B cell (primary cell): ENCODE measurements around the gene HDAC1. TPM values are rescaled to one million over a fixed set of nuclear protein-coding genes. Genes with fewer than 3 reads are reported as not detected.

Experiments used
- ATAC-seq: fragments of 200-7000 bp; cut with Tn5 transposase; one replicate; pipeline ENCODE4 v1.10.0; 2021; ENCODE audit warnings: low read depth, mild to moderate bottlenecking, moderate number of reproducible peaks, moderate library complexity
- CTCF ChIA-PET: fragments of 350-600 bp; sonication (Branson Sonifier 250); formaldehyde crosslinking; loops from one replicate; lab custom pipeline; 2021; ENCODE audit warnings: antibody characterized with exemption, inconsistent platforms; lab: Charles Lee
- POLR2A ChIA-PET: fragments of 350-600 bp; sonication (Branson Sonifier 250); formaldehyde crosslinking; loops from one replicate; lab custom pipeline; 2021; ENCODE audit warnings: antibody characterized with exemption; lab: Charles Lee
- DNase-seq: peaks from one replicate; pipeline ENCODE4 v3.0.0; 2013
- H2AFZ ChIP-seq: 2 replicates; pipeline ENCODE4 v1.6.1; 2012; ENCODE audit warnings: mild to moderate bottlenecking, low read depth, low read length; ENCODE audit not compliant: insufficient read depth, poor library complexity, severe bottlenecking
- H3K27ac ChIP-seq, 2 donors: 1 replicate in 1 of 2; 2 replicates in 1 of 2; pipeline ENCODE4 v1.5.1; 2012 to 2013; ENCODE audit warnings: low read length in 2 of 2, mild to moderate bottlenecking in 2 of 2, moderate library complexity in 1 of 2
- H3K27me3 ChIP-seq, 4 experiments: fragments of 200-600 bp in 1 of 4; sonication (generic) in 1 of 4; replicated peaks in 1 of 4; 1 replicate in 2 of 4; 2 replicates in 2 of 4; pipeline versions ENCODE4 v1.6.1 to v1.7.0; 2013 to 2016; ENCODE audit warnings: low read length in 3 of 4, mild to moderate bottlenecking in 2 of 4, mixed read lengths in 1 of 4, moderate library complexity in 1 of 4; ENCODE audit not compliant: insufficient read depth in 4 of 4, control insufficient read depth in 3 of 4; ENCODE audit errors: control extremely low read depth in 1 of 4
- H3K36me3 ChIP-seq, 2 experiments: replicated peaks in 1 of 2; 1 replicate in 1 of 2; 2 replicates in 1 of 2; pipeline versions ENCODE4 v1.6.1 to v1.7.1; 2013; ENCODE audit warnings: low read length in 1 of 2; ENCODE audit not compliant: insufficient read depth in 2 of 2, control insufficient read depth in 1 of 2; ENCODE audit errors: control extremely low read depth in 1 of 2, extremely low read depth in 1 of 2
- H3K4me1 ChIP-seq, 2 donors: fragments of 200-600 bp in 1 of 2; sonication (generic) in 1 of 2; 1 replicate in 1 of 2; 2 replicates in 1 of 2; pipeline versions ENCODE4 v1.5.1 to v1.6.1; 2013 to 2017; ENCODE audit warnings: low read length in 2 of 2; ENCODE audit not compliant: control insufficient read depth in 2 of 2, insufficient read depth in 2 of 2
- H3K4me2 ChIP-seq: replicated peaks from 2 replicates; pipeline ENCODE3; 2012; ENCODE audit warnings: mild to moderate bottlenecking, low read depth, low read length; ENCODE audit not compliant: poor library complexity, severe bottlenecking
- H3K4me3 ChIP-seq, 5 experiments: fragments of 200-600 bp in 1 of 5; sonication (generic) in 1 of 5; 1 replicate in 3 of 5; 2 replicates in 2 of 5; pipeline versions ENCODE4 v1.5.1 to v1.7.0; 2011 to 2016; ENCODE audit warnings: low read length in 4 of 5, mild to moderate bottlenecking in 4 of 5, low read depth in 2 of 5, control low read depth in 1 of 5, moderate library complexity in 1 of 5; ENCODE audit not compliant: insufficient read depth in 1 of 5; ENCODE audit errors: control extremely low read depth in 1 of 5, extremely low read depth in 1 of 5
- H3K79me2 ChIP-seq: fragments of 200-600 bp; sonication (generic); one replicate; pipeline ENCODE4 v1.6.0; 2016; ENCODE audit warnings: low read length; ENCODE audit not compliant: control insufficient read depth, insufficient read depth
- H3K9ac ChIP-seq: fragments of 200-600 bp; sonication (generic); 2 replicates; pipeline ENCODE4 v1.6.1; 2017; ENCODE audit warnings: mild to moderate bottlenecking, low read length, moderate library complexity
- H3K9me3 ChIP-seq, 3 donors: one replicate each; pipeline versions ENCODE4 v1.6.1 to v1.7.1; 2013; ENCODE audit warnings: low read length in 2 of 3; ENCODE audit not compliant: control insufficient read depth in 2 of 3, insufficient read depth in 1 of 3; ENCODE audit errors: control extremely low read depth in 1 of 3
- H4K20me1 ChIP-seq: 2 replicates; pipeline ENCODE4 v1.6.0; 2012; ENCODE audit warnings: mild to moderate bottlenecking, low read length; ENCODE audit not compliant: insufficient read depth, control insufficient read depth, poor library complexity, severe bottlenecking
- H3K27ac Mint-ChIP-seq: one replicate; pipeline ENCODE4 v1.8.0; 2021; ENCODE audit warnings: mixed read lengths
- H3K27me3 Mint-ChIP-seq: one replicate; pipeline ENCODE4 v1.8.0; 2021; ENCODE audit warnings: mixed read lengths
- H3K4me1 Mint-ChIP-seq: one replicate; pipeline ENCODE4 v1.8.0; 2021; ENCODE audit warnings: mixed read lengths
- H3K4me3 Mint-ChIP-seq: one replicate; pipeline ENCODE4 v1.8.0; 2021; ENCODE audit warnings: mixed read lengths
- H3K9me3 Mint-ChIP-seq: one replicate; pipeline ENCODE4 v1.8.0; 2022; ENCODE audit warnings: mixed read lengths; ENCODE audit not compliant: insufficient read depth
- CTCF ChIP-seq: fragments of 200-600 bp; IDR thresholded peaks from one replicate; pipeline ENCODE4 v1.8.0; 2022; ENCODE audit warnings: antibody characterized with exemption, mild to moderate bottlenecking
- EZH2 ChIP-seq: IDR thresholded peaks from 2 replicates; pipeline ENCODE4 v1.6.1; 2012; ENCODE audit warnings: borderline replicate concordance, low read depth, mild to moderate bottlenecking, moderate library complexity, low read length; ENCODE audit not compliant: insufficient read depth, poor library complexity, severe bottlenecking
- WGBS: methylation state at CpG from one replicate; pipeline ENCODE4 v1.1.5; 2013; ENCODE audit warnings: missing lambda C conversion rate; ENCODE audit not compliant: insufficient coverage; 5-methylcytosine and 5-hydroxymethylcytosine counted together
- intact Hi-C: fragments of 100-400 bp; cut with micrococcal nuclease; formaldehyde crosslinking; loops from one replicate; pipeline ENCODE4 v1.10.0; 2022
- polyA plus RNA-seq: library from polyadenylated mRNA; depleted of rRNA; stranded (reverse); fragments of >200 nt; gene quantifications from 2 replicates; pipeline ENCODE4 v1.2.3, GENCODE V29; 2012
- total RNA-seq, 2 donors: library from RNA; stranded (reverse); fragments of 120-200 nt in 1 of 2; gene quantifications; 1 replicate in 1 of 2; 2 replicates in 1 of 2; pipeline versions ENCODE4 v1.2.3 to v1.2.4, GENCODE V29; 2013 to 2022

The HDAC1 gene
- total and polyA plus RNA-seq, 2 donors (not counting 1 experiment from before 2014, with no cell fraction given) = 184 to 205 TPM

GRCh38 chr1:32337855-32338636, 46.2 kb downstream of the HDAC1 start:
- H3K9me3 Mint-ChIP-seq = no peaks in the 10 kb centered on the region

More at GRCh38 chr1:32337855-32338636, 46.2 kb downstream of the HDAC1 start:
- peaks cover 0 to 9% of the 10 kb centered on the region in 2 experiments for H3K36me3 ChIP-seq
- intact Hi-C loops = loop anchor here (2.0 to 5.0 kb wide), 2 partner anchors 34 to 137 kb away; partner anchors contain the start of gene CCDC28B
- POLR2A ChIA-PET = interaction anchor here (1.5 to 3.9 kb wide), 7 partner anchors 13 to 97 kb away, joined by 3 to 53 read pairs (median 23); partner anchors contain the start of genes BSDC1, FAM167B and LCK
- Mint-ChIP-seq H3K4me3 (peak overlapping the region; percentile 88), H3K27me3 (no peaks in the 10 kb centered on the region), H3K27ac (peak overlapping the region; percentile 92), H3K4me1 (peaks cover 61% of the 10 kb centered on the region)
- H3K9ac ChIP-seq = peak overlapping the region; percentile 6
- peak overlapping the region in 2 of 5 experiments; percentile 6 to 70 for H3K4me3 ChIP-seq
- no peak for TF ChIP-seq CTCF
- TF ChIP-seq EZH2 = no peak
- no peaks in the 10 kb centered on the region for H3K27me3 ChIP-seq
- peaks cover 16% of the 10 kb centered on the region for H3K79me2 ChIP-seq
- peaks cover 57 to 61% of the 10 kb centered on the region in 2 donors for H3K4me1 ChIP-seq
- 43% methylated on average over 12 of the region's 16 CpGs for WGBS
- peak; percentile 67 for DNase-seq
- H2AFZ ChIP-seq = no peak overlapping the region
- CTCF ChIA-PET = interaction anchor here (0.7 to 6.2 kb wide), 10 partner anchors 8 to 182 kb away, joined by 3 to 71 read pairs (median 4); no protein-coding TSS in a partner anchor
- H3K9me3 ChIP-seq = no peaks in the 10 kb centered on the region
- H4K20me1 ChIP-seq = peaks cover 35% of the 10 kb centered on the region
- peak overlapping the region; percentile 60 to 67 for H3K27ac ChIP-seq
- peak; percentile 4 for ATAC-seq
- peak overlapping the region; percentile 89 for H3K4me2 ChIP-seq
